ENCODE data around the gene CFAP161.

The CFAP161 gene, protein sequence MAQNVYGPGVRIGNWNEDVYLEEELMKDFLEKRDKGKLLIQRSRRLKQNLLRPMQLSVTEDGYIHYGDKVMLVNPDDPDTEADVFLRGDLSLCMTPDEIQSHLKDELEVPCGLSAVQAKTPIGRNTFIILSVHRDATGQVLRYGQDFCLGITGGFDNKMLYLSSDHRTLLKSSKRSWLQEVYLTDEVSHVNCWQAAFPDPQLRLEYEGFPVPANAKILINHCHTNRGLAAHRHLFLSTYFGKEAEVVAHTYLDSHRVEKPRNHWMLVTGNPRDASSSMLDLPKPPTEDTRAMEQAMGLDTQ

DNA sequence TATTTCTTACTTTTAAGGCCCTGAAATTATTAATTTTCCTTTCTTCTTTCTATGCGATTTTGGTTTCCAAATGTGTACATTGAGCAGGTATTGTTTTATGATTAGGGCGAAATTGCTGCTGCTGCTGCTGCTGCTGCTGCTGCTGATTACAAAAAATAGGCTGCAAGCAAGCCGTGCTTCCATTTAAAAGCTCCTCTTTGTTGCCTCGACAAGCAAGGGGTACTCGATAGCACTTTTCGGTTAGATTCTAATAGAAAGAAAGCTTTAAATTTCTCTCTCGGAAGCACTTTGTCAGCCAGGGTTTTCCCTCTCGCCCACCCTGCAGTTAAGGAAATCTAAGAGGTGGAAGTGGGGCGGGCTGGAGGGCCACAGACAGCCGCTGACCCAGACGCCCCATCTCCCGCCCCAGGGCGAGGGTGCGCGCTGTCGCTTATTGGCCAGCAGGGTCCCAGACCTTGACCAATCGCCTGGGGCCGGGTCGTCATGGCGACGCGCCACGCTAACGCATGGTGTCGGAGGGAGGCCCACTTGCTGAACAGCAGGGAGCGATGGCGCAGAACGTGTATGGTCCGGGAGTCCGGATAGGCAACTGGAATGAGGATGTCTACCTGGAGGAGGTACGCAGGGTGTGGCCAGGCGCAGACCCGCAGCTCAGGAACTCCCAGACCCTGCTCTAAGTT is at the start of gene CFAP161:
CFAP161 (plus strand) TSS at position 489 of the 680 bp plus-strand sequence; CDS start at position 549, 60 bp downstream.
- peak; percentile 74 for DNase-seq (ENCODE audit: low spot score)

DNA sequence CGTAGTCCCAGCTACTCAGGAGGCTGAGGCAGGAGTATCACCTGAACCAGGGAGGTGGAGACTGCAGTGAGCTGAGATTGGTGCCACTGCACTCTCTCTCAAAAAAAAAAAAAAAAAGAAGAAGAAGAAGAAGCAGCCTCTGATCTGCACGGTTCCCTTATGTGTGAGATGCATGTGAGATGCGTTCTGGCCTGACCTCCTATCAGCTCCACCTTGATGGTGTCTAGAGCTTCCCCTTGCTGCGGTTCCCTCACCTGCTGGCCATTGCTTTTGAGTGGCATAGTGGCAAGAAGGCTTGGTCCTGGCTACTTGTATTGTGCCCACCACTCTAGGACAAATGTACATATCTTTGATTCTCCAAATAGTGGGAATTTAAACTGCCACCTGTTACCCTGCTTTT is 49.4 kb upstream of the CFAP161 start:
- no peak for DNase-seq (ENCODE audit: low spot score)

DNA sequence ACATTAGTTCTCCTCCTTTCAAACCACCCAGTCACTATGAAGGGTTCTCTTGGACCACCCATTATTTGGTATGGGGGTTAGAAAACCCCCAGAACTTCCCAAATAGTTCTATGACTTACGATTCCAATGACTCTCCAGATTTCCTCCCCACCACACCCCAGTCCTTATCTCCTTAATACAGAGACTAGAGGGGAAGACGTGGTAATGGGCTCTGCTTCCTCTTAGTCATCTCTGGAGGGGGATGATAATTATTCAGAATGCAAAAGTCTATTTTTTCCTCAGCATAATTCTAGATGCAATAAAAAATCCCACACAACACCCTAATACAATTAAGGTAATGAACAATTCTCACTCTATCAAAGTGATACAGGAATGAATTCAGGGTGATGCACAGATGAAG is 48.9 kb upstream of the CFAP161 start:
- peak; percentile 27 for DNase-seq (ENCODE audit: low spot score)

DNA sequence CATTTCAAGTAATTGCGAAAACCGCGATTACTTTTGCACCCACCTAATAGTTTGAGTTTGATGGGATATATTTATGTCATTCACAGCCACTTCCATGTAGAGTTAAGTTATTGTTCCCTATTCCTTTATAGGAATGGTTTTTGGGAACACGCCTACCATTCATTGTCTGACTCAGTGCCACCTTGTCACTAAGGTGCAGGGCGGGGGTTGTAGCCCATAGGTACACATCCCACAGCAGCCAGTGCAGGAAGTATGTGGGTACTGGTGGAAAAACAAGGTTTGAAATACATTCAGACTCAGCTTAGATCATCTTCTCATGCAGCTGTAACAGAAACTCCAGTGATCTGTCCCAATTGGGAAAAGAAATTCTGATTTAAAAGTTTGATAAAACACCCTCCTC is 48.2 kb upstream of the CFAP161 start:
- DNase-seq (ENCODE audit: low spot score), result peak; percentile 84

DNA sequence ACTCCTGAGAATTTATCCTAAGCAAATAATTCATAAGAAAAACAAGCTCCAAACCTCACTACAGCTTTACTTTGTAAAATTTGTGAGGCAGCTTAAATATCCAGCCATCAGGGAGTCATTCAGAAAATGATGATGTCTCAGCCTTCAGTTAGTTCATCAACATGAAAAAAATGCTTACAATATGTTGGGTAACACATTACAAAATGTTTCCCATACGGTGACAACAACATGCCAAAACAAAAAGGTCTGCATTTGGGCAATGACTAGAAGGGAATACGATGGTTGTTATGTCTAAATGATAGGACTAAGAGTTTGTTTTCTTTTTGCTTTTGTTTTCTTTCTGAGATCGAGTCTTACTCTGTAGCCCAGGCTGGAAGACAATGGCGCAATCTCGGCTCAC is 47.0 kb upstream of the CFAP161 start:
- DNase-seq (ENCODE audit: low spot score), result no peak

DNA sequence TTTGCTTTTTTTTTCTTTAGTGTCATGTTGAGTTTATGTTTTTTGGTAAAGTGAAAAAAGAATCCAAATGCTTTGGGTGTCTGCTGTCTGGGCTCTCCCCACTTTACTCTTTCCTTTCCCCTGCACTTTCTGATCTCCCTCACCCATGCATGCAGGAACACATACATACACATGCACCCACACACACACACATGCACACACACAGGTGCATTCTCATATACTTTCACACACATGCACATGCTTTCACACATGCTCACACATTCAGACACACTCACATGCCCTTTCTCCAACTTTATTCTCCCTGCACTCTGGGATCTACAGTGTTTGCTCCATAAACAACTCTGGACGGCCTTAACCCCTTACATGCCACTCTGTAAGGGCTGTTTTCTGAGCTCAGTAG is 46.4 kb upstream of the CFAP161 start:
- no peak for DNase-seq (ENCODE audit: low spot score)

DNA sequence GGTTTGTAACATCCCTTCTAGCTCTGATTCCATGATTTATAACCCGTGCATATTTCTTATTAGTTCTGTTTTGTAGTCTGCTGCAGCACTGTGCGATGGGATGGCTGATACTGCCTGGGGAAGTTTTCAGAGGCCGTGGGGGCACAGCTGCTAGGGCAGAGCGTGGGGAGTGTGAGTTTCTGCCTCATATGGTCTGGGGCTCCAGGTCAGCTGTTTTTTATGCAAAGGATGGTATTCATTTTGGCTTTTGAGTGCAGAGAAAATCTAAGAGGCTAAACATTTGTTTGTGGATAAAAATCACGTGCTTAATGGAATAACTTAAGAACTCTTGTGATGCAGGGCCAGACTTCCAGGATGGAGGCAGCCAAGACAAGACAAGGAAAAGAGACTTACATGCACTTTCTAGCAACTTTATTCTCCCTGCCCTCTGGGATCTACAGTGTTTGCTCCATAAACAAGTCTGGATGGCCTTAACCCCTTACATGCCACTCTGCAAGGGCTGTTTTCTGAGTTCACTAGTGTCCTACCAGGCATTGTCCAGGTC is 45.5 kb upstream of the CFAP161 start:
- DNase-seq (ENCODE audit: low spot score), result no peak

DNA sequence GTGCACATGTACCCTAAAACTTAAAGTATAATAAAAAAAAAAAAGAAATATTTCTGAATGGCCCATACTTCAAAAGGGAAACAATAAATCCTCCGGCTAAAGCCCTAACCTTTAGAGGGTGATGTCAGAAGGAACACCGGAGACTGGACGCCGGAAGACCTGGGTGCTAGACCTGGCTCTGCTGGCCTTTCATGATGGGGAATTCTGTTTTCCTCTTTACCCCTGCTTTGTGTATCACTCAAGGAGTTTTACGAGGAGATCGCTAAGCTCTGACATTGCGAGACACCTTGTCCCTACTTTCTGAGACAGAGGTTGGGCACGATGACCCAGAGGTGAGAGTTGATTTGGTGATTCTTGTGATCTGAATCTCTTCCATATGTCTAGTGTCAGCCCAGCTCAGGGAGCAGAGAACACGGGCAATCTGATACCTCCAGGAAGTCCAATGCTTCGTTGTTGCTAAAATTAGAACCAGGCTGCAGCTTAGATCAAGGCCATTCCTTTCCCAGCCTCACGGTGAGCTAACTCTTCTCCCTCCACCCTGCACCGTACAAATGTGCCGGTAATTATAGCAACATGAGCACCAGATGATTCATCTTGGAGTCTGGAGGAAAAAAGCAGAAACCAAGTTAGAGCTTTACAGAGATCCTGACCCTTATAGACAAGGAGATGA is 42.0 kb upstream of the CFAP161 start:
- DNase-seq (ENCODE audit: low spot score), result peak; percentile 44

DNA sequence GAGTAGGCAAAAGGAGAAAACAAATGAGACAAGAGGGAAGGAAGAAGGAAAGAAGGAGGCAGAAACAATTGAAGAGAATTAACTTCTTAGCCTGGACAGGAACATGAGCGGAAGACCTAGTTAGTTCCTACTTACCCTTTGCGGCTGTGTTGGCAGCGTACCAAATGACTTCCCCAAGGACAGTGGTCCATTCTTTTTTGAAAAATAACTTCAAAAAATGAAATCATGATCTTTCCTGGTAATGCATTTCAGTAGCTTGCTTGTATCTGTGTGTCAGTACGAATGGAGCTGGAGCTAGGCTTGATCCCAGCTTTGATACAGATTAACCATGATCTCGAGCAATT is 41.5 kb upstream of the CFAP161 start:
- DNase-seq (ENCODE audit: low spot score), result no peak

DNA sequence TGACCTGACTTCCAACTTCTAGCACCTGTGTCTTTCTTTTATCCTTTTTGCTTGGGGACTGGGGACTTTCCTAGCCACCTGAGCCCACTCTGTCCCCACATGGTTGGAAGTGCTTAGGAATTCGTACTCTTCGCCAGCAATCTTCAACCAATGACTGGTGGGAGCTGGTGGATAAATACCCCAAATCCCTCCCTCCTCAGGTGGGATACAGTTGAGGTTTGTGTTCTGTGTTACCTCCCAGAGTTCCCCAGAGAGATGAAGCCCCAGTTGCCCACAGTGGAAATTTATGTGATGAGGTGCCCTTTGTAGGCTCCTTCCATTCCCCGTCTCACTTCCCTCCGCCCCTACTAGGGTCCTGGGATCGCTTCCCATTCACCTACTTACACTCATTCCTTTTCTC is 40.1 kb upstream of the CFAP161 start:
- DNase-seq (ENCODE audit: low spot score), result no peak

DNA sequence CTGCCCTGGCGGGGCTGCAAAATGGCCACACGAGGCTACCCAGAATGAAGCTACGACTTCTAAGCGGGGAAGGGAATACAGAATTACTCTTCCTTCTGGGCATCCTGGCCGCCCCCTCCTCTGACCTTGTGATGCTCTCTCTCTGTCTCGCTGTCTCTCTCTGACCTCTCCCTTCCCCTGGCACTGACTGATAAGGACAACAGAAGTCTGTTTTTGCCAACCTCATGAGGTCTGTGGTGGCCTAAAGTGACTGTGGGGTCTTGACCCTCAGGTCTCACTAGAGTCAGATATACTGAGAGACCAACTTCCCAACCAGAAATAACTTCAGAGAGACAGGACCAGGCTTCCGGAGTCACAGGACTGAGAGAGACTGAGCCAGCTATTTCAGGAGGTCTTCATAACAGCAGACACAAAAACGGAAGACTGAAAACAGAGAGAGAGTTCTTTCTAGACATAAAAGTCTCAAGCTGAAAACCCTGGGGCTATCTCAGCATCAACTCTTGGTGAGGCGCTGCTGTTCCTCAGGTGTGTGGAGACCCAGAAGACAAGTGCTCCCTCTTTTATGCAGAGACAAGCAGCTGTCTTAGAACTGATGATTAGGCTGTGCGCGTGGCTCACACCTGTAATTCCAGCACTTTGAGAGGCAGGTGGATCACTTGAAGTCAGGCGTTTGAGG is 38.2 kb upstream of the CFAP161 start:
- no peak for DNase-seq (ENCODE audit: low spot score)

DNA sequence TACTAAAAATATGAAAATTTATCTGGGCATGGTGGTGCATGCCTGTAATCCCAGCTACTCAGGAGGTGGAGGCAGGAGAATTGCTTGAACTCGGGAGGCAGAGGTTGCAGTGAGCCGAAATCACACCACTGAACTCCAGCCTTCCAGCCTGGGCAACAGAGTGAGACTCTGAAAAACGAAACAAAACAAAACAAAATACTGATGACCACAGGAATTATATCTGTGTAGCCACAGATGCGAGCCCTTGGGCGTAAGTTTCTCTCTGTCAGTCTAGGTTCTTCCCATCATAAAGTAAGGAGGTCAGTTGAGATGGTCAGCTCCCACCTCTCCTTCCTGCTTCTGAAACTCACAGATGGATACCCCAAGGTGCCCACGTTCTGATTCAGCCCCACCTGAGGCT is 37.7 kb upstream of the CFAP161 start:
- DNase-seq (ENCODE audit: low spot score), result no peak

DNA sequence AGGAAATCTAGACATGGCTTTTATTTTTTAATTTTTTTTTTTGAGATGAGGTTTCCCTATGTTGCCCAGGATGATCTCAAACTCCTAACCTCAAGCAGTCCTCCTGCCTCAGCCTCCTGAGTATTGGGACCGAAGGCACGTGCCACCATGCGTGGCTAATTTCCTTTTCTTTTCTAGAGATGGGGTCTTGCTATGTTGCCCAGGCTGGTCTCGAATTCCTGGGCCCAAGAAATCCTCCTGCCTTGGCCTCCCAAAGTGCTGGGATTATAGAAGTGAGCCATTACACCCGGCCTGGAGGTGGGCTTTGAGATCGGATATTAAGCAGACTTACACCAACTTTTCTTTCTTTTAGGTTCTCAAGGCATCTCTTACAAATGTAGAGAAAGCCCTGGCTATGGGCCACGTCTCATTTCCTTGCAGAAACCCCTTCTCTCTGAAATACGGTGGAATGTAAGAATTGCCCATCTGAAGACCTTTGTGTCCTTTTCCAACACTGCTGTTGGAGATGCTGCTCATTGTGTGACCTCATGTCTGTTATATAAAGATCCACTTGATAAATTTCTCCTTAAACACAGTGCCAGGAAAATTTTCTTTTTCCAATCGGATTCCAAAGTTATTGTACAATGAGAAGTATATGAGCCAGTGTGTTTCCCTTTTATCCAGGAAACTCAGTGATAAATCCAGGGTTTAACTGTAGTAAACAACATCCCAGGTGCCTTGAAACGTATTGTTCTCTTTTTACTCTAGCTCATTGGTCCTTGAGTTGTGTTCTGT is 36.8 kb upstream of the CFAP161 start:
- no peak for DNase-seq (ENCODE audit: low spot score)

DNA sequence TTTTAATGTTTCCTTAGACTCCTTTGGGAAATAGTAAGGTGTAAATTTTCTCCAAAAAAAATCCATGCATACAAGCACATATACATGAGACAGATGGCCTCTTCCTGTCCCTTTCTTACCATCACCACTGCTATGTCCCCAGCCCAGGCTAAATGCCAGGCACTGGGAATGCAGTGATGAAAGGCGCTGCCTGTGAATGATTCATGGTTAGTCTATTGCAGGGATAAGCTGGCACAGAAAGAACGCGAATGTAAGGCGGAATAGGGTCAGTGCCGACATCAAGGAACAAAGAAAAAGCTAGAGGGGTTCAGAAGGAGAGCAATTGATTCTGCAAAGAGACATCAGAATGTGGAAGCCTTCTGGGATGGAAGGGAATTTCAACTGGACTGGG is 36.2 kb upstream of the CFAP161 start:
- no peak for DNase-seq (ENCODE audit: low spot score)

DNA sequence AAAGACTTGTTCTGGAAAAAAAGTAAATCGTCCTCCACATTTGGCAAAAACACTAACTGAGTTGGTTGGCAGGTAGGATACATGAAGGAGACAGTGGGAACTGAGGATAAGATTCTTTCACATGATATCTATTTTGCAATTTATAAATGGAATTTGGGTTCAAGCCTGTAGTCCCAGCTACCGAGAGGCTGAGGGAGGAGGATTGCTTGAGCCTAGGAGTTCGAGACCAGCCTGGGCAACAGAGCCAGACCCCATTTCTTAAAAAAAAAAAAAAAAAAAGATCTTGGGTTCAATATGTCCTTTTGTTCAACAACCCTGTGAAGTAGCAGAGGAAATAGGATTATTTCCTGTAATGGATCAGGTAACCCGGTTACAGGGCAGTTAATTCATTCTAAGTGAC is 35.7 kb upstream of the CFAP161 start:
- no peak for DNase-seq (ENCODE audit: low spot score)

DNA sequence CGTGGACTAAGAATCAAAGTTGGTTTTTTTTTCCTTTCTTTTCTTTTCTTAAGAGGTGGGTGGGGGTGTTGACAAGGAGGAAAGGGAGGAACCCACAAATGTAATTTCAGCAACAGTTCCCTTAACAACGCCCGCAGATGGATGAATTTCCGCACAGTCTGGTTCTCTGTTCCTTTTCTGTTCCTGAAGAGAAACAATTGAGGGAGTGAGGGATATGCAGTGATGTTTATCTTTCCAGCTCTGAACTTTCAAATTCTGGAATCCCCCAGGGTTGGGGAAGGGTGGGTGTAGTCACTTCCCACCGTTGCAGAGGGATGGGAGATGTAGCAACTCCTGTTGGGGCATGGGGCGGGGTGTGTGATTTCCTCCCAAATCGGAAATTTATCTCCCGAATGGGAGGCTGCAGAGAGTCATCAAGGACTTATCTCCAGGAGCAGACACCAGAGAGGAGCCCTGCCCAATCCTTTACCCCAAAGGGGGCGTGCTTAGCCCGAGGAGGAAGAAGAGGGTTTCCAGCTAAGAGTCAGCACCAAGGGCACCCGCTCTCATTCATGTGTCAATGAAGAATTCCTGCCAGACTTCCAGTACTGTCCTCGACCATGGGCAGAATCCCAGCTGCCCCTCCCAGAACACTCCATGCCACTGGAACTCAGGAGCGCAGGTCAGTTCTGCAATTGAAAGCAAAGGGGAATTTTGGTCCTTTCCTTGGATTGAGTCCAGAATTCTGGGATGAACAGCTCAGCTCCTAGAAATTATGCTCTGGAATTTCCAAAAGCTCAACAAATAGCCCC is 35.0 kb upstream of the CFAP161 start:
- no peak for DNase-seq (ENCODE audit: low spot score)

DNA sequence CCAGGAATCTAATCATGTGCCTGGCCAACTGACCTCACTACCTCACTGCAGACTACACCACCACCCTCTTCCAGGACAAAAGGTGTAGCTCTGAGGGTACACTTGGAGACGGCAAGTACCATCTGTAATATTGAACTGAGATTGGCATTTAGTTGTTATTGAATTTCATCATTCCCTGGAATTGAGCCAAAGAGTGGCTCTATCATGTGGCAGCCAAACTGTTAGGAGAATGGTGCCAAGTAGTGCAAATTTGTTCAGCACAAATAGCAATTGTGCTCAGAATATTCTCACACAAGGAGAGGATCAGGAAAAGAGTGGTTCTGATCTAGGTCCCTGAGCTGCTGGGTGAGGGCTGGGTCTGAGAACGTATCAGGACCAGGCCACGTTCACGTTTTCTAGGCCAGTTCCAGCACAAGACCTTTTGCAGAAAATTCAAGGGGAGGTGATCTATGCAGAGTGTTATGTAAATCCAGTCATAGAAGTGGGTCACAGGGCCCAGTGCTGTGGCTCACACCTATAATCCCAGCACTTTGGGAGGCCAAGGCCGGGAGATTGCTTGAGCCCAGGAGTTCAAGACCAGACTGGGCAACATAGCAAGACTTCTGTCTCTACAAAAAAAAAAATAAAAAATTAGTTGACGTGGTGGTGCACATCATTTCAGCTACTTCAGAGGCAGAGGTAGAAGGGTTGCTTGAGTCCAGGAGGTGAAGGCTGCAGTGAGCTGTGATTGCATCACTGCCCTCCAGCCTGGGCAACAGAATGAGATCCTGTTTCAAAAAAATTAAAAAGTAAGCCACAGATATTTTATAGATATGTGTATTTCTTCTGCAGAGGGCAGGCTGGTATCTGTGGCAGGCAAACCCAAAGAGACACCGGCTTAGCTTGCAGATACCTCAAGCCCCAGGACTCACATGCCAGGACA is 31.9 kb upstream of the CFAP161 start:
- no peak for DNase-seq (ENCODE audit: low spot score)

DNA sequence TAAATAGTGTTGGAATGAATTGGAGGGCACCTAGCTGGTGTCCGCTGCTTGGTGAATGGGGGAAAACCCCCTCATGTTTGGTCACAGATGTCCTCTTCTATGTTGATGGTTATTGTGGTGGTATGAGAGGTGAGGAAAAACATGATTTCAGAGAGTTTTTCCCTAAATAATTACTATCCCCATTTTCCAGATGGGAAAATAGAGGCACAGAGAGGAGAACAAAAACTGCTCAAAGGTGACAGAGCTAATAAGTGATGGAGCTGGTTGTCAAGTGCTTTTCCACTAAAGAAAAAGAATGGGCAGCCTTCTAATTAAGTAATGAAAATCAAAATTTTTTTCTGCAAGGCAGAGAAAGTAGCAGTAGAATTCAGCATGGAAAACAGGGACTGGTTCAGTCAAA is 30.2 kb upstream of the CFAP161 start:
- no peak for DNase-seq (ENCODE audit: low spot score)

DNA sequence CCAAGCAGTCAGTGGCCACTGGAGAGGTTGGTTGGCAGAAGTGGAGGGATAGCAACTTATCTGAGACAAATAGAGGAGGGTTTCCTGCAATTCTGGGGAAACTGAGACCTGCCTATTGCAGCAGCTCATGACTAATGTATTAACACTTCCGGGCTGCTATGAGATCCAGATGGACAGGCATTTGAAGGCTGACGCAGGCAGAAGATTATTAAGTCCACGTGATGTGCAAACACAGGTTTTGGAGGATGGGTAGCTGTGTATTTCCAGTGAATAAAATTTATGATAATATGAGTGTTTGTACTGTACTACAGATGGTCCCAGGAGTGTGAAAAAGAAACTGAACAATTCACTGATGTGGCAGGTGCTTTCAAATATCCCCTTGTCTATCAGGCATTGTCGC is 28.5 kb upstream of the CFAP161 start:
- no peak for DNase-seq (ENCODE audit: low spot score)

DNA sequence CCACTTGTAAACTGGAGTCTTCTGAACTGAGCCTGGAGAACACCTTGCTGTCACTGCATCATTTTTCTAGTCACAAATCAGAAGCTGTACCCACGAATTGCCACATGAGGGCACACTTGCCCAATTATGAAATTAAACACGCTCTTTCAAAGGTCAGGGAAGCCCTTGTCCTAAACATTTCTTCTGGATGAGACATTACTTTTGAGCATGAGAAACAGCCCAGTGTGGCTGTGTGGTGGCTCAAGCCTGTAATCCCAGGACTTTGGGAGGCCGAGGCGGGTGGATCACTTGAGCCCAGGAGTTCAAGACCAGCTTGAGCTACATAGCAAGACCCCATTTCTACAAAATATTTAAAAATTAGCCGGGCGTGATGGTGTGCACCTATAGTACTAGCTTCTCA is 27.5 kb upstream of the CFAP161 start:
- DNase-seq (ENCODE audit: low spot score), result peak; percentile 64
